HG02571 (cell line): ENCODE results near the gene CEP170.
A peak's percentile ranks its signal among the peaks of the same experiment; 100 is the strongest.

ENCODE experiments used
- ATAC-seq: cut with Tn5 transposase; IDR thresholded peaks from one replicate; pipeline ENCODE4 v1.9.1; 2021; ENCODE audit warnings: mild to moderate bottlenecking, moderate library complexity; ENCODE audit not compliant: unreplicated experiment

CEP170 gene

GRCh38 chr1:243268751-243269460, 13.8 kb upstream of the CEP170 start:
- ATAC-seq = no peak

DNA sequence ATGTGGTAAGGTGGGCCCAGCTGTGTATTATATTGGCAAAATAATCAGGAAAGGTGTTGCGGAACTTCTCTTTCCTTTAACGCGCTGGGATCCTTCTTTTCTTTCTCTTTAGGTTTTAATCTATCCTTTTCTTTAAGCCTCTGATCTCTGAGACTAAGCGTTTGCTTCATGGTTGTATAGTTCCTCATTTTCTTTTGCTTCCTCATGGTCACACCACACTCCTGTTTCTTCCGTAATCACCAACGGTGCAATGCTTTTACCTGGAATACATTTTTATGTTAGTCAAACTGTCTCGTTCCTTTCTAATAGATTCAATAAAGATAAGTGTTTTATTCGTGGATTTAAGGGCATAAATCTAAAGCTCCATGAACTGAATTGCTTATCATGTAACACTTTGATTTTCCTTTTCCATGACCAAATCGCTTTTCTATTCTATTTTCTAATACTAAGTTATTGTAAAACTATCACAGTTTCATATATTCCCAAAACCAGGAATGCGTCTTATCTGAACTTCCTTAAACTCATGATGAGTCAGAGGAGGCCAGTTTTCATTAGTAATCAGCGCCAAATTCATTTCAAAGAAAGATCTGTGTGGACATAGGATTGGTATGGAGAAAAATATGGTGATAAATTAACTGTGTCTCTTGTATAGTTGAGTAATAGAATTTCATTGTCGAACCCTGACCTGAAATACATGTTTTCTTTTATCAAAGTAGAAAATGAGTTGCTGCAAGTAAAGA, 13.0 kb upstream of the CEP170 start:
- ATAC-seq = no peak

DNA sequence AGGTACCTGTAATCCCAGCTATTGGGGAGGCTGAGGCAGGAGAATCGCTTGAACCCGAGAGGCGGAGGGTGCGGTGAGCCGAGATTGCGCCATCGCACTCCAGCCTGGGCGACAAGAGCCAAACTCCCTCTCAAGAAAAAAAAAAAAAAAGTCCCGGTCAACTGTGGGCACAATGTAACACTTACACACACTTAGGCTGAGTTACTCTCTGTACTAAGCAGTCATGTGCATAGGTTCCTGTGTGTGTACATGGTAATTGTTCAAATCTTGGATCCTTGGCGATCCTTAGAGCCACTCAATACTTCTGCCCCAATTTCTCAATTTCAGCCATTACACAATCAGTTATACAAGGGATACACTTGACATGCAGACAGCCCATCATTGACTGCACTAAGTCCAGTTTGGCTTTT, 12.4 kb upstream of the CEP170 start:
- ATAC-seq = no peak

GRCh38 chr1:243266231-243266630, 11.2 kb upstream of the CEP170 start:
- ATAC-seq = no peak

GRCh38 chr1:243264717-243265116, 9.6 kb upstream of the CEP170 start:
- ATAC-seq = no peak

- no peak for ATAC-seq
Observed at GRCh38 chr1:243261390-243261789, 6.3 kb upstream of the CEP170 start.

- ATAC-seq = no peak
Observed at GRCh38 chr1:243260221-243260880, 5.3 kb upstream of the CEP170 start.

DNA sequence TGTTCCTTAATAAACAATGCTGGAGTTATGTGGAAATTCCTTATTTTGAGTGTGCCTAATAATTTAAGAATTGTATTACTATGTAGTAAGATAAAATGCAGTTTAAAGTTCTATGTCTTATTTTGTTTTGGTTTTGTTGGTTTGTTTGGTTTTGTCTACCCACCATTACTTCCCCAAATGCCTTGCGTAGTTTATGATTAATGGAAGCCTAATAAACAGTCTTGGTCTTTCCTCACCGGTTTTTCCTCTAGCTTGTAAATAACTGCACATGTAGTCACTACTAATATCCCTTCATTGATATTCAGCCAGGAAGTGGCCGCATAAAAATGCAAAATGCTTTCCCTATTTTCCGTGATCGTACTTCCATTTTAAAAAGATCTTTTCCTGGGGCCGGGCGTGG, 3.6 kb upstream of the CEP170 start:
- ATAC-seq = no peak

- no peak for ATAC-seq
Observed at GRCh38 chr1:243257189-243257588, 2.1 kb upstream of the CEP170 start.

- no peak for ATAC-seq
Observed at GRCh38 chr1:243256590-243256989, 1.5 kb upstream of the CEP170 start.

- ATAC-seq = peak; percentile 67
Observed at GRCh38 chr1:243255791-243256512, 871 bp upstream of the CEP170 start, which contains the start of gene SDCCAG8. SDCCAG8 (plus strand) TSS chr1:243256041; CDS start chr1:243256174, 133 bp downstream.

- peak; percentile 18 for ATAC-seq
Observed at GRCh38 chr1:243254233-243254926, 701 bp downstream of the CEP170 start.

DNA sequence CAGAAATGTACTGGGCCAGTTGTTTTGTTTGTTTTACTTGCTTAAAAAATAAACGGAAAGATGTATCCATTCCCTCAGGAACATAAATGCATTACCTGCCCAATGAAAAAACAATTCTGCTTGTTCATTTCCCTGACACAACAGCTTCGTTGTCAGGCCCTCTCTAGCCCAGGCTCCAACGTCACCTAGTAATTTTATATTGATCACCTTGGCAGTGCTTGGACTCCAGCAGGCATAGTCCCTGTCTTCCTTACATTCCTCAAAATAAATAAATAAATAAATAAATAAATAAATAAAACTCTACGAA, 1.2 kb downstream of the CEP170 start:
- ATAC-seq = no peak

DNA sequence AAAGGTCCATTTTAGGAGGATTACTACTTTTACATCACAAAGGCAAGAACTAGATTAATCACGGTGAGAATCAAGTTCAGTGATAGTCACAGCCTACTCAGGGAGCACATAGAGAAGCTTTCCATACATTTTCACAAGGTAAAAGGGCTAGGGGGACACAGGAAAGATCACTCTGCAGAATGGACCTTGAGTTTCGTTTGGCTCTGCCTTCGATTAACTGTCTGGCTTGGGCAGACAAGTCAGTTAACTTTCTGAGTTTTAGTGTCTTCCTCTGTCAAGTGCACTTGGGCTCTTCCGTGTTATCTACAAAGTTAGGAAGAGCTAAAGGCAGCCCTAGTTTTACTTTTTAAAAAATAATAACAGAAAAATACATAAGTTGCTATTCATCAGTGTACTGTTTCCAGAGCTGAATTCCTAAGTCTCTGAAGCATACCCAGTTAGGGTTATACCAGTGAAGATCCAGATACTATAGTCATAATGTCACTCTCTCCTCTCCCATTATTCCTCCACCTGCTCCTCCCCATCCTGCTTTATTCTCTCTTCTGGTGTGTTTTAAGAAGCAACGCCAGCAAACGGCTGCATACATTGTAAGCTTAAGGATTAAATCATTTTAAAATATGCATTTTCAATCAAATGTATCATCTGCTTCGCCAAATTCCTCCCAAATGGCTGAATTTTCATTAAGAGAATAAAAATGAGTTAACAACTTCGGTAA, 1.7 kb downstream of the CEP170 start:
- ATAC-seq = no peak

DNA sequence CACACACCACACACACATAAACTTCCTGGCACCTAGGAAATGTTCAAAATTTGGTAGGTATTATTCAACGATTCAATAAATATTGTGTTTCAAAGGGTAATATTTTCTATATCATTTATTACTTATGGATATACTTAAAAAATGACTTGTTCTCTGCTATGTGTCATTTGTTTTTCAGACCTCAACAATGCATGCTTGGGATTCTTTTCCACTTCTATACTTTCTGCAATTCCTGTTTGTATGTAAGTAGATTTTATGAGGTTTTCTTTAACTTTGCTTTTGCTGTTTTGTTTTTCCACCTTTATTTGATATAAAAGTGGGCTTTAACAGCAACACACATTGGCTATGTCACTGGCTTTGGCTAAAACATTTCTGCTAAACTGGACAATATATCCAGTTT, 3.5 kb downstream of the CEP170 start:
- no peak for ATAC-seq

GRCh38 chr1:243250102-243250501, 5.0 kb downstream of the CEP170 start:
- ATAC-seq = no peak

DNA sequence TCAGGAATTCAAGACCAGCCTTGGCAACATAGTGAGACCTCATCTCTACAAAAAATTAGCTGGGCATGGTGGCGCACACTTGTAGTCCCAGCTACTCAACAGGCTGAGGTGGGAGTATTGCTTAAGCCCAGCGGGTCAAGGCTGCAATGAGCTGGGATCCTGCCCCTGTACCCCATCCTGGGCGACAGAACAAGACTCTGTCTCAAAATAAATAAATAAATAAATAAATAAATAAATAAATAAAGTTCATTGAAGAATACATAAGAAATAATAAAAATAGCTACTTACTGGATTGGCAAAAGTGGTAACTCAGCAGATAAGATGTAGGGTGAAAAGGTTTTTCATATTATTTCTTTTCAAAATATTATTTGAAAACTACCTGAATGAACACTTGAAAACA, 5.9 kb downstream of the CEP170 start:
- ATAC-seq = no peak

GRCh38 chr1:243247901-243248300, 7.2 kb downstream of the CEP170 start:
- no peak for ATAC-seq

- no peak for ATAC-seq
Observed at GRCh38 chr1:243246916-243247315, 8.2 kb downstream of the CEP170 start.

DNA sequence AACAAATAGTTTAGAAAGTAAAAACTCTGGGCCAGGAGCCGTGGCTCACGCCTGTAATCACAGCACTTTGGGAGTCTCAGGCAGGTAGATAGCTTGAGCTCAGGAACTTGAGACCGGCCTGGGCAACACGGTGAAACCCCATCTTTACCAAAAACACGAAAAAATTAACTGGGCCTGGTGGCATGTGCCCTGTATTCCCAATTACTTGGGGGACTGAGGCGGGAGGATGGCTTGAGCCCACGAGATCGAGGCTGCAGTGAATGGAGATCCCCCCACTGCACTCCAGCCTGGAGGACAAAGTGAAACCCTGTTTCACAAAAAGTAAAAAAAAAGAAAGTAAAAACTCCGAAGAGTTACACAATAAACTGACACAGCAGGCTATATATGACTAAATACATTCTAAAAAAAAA, 10.6 kb downstream of the CEP170 start:
- ATAC-seq = no peak
